HG02981 (cell line): ENCODE results near the gene TCHP.
"Not testable (repeated sequence)": the region's sequence is repeated elsewhere in the genome, so short reads cannot be mapped to it uniquely, and the experiment has no call there.

ENCODE experiments used
- ATAC-seq: cut with Tn5 transposase; IDR thresholded peaks from one replicate; pipeline ENCODE4 v1.9.1; 2021; ENCODE audit warnings: mild to moderate bottlenecking, moderate library complexity; ENCODE audit not compliant: unreplicated experiment

The TCHP gene

DNA sequence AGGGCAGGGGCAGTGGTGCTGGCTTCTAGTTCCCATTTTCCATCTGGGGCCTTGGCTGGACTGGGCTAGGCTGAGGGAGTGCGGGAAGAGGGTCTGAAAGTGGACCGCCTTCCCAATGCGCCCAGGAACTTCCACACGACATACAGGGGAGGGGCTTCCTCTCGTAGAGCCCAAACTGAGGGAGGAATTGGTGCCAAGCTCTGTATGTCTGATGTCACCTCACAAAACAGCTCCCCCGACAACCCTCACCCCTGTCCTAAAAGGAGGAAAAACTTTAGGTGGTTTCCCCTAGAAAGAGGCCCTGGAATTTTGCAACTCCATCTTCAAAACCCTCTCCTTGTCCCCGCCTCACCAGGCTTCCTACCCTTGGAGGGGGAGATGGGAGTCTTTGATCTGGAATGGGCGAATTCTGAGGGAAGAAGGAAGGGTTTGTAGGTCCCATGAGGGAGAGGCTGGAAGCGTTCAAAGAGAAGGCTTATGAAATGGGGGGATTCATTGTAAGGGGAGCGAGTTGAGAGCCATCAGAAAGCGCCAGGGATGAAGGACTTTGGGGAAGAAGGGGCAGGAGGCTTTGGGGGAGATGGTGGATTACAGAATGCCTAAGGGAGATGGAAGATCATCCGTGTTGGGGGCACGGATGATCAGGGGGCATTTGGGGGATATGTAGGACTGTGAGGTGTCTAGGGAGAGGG is 20.6 kb upstream of the TCHP start:
- no peak for ATAC-seq

DNA sequence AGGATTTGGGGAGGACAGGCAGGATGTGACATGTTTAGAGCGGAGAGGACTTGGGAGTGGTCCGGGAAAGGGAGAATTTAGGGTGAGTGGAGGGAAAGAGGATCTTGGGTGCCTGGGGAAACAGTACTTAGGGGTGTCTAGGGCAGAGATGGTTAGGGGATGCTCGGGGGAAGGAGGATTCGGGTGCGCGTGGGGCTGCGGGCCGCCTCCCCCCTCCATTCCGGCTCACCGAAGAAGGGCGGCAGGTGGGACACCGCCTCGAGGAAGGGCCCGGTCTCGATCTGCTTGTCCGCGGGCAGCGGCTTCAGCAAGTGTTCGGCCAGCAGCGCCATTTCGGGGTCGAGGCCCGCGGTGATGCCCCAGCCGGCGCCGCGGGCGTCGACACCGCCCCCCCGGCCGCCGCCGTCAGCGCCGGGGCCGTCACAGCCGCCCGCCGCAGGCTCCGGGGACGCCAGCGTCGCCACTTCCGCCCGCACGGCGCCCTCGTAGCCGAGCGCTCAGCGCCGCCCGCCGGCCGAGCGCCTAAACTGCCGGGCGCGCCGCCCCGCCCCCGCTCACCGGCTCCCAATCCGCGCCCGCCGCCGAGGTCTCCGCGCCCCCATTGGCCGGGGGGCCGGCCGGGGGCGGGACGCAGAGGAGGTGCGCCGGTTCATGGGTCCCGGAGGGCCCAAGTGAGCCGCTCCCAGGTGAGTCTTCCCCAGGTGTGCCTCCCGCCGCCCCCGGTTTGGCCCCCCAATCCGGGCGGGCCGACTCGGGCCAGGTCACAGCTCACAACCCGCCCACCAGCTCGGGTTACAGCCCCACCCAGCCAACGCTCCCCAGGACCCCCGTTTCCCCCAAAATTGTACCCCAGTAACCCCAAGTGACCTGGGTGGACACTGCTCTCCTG is 19.8 kb upstream of the TCHP start, which contains the start of gene GLTP:
TSS of gene GLTP (minus strand) at position 499 of the 889 bp plus-strand sequence. CDS start at position 332, 167 bp downstream.
- peak; percentile 91 for ATAC-seq

DNA sequence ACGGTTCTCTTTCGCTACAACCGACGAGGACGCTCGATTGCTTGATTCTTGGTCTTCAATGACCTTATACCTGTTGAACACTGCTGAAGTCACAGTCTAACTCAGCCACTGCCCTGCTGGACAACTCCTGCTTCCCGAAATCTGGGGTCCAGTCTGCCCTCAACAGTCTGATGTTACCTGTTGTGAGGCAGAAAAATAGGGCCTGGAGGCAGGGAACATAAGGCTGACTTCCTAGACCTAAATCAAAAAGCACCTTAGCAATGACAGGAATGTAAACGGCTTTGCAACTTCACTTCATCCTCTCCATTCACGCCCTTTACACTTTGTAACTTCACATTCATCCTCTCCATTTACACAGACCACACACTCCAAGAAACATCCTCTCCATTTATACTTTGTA is 19.1 kb upstream of the TCHP start:
- ATAC-seq, result no peak

DNA sequence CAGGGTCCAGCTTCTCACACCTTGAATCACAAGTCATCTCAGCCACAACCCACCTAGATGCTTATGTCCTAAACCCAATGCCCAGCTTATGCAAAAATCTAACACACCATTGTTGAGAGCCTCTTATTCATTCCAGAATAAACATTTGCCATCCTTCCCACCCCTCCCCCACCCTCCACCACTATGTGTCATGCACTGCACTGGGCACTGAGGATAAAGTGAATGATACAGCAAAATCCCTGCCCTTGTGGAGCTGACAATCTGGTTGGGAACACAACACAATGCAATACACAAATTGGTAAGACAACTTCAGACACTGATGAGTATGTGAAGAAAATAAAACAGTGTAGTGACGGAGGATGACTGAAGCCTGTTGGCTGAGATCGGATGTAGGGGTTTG is 18.3 kb upstream of the TCHP start:
- no peak for ATAC-seq

DNA sequence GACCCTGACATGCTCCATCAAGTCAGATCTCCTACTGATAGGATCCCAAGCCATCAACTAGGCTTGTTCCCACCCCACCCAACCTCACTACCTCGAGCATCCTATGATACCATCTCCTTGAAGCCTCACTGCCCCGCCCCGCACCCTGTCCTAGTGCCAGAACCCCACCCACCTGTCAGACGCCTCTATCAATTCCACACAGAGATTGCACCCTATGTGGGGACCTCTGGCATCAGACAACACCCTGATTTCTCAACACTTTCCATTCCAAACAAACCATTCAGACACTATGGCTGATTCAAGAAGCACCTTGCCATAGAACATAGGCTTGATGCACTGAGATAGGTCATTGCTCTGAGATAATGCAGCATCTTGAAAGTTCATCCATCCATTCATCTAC is 16.6 kb upstream of the TCHP start:
- ATAC-seq, result no peak

DNA sequence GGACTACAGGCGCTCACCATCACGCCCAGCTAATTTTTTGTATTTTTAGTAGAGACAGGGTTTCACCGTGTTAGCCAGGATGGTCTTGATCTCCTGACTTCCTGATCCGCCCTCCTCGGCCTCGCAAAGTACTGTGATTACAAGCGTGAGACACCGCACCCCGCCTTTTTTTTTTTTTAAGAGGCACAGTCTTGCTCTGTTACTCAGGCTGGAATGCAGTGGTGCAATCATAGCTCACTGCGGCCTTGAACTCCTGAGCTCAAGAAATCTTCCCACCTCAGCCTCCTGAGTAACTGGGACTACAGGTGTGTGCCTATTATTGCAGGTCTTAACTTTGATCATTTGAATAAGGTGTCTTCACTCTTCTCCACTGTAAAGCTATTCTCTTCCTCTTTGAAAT is 14.5 kb upstream of the TCHP start:
- no peak for ATAC-seq

DNA sequence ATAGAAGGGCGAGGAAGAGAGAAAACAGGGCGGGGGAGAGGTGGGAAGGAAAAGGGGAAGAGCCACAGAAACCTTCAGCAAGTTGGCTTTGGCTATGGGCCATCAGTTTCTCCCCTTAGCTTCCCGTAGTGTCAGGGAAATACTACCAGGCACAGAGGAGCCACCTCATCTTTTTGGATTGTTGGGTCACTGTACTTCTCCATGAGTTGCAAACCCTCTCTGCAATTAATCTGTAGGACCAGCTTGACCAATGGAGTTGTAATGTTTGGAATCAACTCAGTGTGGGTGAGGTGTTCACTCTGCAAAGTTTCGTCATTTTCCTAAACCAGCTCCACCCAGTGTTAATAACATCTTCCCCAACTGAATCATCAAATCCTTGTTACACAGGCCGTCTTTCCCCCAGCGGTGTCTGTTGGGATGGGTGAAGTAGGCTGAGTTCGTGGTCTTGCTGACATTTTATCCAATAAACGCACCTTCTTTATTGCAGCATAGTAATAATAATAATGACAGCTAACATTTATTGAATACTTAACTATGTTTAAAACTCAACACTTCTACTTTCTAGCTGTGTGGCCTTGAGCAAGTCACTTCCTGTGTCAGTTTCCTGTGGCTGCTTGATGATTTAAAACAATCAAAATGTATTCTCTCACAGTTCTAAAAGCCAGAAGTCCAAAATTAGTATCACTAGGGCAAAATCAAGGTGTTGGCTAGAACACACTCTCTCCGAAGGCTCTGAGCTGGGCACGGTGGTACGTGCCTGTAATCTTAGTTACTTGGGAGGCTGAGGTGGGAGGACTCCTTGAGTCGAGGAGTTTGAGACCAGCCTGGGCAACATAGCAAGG is 11.7 kb upstream of the TCHP start:
- no peak for ATAC-seq

DNA sequence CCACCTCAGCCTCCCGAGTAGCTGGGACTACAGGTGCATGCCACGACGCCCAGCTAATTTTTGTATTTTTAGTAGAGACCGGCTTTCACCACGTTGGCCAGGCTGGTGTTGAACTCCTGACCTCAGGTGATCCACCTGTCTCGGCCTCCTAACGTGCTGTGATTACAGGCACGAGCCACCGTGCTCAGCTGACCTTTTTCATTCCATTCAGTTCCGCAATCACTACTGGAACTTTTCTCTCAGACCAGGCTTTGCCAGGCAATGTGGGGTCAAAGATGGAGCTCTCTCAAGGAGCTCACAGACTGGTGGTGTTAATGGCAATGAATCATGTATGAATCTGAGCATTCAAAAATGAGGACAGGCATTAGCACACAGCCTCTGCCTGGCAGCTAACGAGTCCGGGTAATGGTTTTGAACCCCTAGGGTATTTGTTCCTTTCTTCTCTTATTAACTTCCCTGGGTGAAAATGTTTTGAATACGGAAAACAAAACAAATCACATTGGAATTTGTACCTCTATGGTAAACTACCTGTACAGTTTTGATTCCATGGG is 9.4 kb upstream of the TCHP start:
- ATAC-seq, result no peak

DNA sequence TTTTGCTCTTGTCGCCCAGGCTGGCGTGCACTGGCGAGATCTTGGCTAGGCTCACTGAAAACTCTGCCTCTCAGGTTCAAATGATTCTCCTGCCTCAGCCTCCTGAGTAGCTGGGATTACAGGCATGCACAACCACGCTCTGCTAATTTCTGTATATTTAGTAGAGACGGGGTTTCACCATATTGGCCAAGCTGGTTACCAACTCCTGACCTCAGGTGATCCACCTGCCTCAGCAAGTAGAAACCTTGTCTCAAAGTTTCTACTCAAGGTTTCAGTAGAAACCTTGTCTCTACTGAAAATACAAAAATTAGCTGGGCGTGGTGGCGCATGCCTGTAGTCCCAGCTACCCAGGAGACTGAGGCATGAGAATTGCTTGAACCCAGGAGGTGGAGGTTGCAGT is 8.3 kb upstream of the TCHP start:
- not testable (repeated sequence) for ATAC-seq

DNA sequence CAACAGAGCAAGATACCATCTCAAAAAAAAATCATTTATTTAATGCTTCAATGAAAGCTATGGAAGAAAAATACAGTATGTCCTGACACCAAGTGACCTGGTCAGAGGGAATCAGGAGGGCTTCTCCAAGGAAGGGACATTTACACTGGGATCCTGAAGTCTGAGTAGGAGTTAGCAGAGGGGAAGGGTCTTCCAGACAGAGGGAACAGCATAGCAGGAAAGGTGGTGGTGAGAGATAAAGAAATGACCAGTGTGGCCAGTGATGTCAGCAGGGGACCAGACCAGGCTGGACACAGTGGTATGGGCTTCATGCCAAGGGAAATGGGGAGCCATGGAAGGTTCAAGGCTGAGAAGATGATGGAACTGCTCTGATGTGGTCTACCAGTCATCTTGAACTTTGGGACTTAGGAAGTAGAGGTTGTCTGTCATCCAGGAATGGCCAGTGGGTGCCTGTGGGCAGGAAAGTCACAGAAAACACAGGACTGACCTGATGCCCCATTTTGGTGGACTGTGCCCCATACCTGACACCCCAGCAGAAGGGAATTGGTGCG is 7.8 kb upstream of the TCHP start:
- no peak for ATAC-seq

DNA sequence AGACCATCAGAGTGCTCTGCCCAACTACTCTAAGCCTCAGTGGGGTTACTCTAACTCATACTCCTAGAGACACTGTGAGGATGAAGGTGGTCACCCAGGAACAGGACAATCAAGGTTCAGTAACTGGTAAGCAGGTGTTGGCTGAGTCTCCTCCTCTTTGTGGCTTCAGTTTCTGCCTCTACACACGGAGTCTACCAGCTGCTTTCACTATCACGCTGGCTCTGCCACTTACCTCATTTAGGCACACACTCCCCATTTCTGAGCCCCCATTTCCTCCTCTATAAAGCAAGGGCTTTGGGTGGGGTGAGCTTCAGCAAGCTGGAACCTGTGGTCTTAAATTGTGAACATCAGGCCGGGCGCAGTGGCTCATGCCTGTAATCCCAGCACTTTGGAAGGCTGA is 7.3 kb upstream of the TCHP start:
- ATAC-seq, result peak; percentile 81

DNA sequence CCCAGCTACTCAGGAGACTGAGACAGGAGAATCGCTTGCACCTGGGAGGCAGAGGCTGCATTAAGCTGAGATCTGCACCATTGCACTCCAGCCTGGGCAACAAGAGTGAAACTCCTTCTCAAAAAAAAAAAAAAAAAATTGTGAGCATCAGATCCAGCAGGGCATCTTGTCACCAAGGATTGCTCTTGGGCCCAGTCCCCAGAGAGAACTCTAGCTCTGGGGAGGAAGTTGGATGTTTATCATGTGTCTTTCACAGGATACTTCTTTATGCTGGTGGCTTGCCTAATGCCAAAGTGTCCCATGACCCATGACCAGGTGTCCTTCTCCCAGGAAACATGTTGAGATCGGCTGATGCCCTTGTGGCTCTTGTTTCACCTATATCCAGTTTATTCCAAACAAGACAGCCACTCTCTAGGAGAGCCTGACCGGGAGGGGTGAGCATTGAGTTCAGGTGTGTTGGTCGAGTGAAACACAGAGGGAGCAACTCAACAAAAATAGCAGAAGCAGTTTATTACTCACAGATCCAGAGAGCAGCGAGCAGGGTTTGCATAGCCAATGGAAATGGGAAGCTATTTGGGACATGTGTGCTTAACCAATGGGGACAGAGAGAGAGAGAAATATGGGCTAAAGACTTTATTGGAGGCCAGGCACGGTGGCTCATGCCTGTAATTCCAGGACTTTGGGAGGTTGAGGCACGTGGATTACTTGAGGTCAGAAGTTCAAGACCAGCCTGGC is 6.6 kb upstream of the TCHP start:
- ATAC-seq, result no peak

DNA sequence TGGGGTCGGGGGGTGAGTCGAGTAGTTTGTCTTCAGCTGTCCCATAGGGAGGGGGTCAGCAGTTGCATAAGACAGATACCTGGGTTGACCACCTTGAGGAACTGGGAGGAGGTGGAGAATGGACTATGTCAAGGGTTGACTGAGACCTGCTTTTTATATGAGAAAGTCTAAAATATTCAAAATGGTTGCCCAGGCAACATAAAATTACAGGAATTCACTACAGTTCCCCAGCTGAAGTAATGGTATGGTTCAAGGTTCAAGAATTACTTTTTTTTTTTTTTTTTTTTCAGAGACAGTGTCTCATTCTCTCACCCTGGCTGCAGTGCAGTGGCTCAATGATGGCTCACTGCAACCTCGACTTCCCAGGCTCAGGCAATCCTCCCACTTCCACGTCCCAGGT is 5.1 kb upstream of the TCHP start:
- no peak for ATAC-seq

DNA sequence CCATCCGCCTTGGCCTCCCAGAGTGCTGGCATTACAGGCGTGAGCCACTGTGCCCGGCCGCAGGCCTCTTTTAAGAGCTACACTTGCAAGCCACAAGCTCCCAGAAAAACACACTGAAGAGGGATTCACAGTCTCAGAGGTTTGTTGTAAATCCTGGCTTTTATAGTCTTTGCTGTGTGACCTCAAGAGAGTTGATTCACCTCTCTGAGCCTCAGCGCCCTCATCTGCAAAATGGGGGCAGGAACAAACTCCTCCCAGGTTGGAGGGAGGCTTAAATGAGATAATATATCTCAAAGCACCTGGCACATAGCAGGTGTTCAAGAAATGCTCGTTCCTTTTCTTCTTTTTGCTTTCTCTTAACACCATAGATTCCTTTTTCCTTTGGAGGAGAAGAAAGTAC is 3.9 kb upstream of the TCHP start:
- ATAC-seq, result no peak

DNA sequence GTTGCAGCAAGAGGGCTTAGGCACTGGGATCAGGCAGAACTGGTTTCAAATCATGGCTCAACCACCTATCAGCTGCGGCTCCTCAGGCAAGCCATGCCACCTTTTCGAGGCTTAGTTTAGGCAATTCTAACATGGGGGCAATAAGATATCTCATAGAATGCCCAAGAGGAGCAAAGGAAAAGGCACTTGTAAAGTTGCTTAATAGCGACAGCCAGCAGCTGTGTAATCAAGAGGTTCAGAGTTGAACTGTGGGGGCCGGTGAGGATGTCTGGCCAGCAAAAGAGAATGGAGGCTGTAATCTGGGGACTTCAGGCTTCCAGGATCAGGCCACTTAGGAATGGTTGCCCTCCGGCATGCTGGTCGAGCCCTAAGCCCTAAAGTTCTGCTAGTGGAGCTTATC is 3.0 kb upstream of the TCHP start:
- no peak for ATAC-seq

DNA sequence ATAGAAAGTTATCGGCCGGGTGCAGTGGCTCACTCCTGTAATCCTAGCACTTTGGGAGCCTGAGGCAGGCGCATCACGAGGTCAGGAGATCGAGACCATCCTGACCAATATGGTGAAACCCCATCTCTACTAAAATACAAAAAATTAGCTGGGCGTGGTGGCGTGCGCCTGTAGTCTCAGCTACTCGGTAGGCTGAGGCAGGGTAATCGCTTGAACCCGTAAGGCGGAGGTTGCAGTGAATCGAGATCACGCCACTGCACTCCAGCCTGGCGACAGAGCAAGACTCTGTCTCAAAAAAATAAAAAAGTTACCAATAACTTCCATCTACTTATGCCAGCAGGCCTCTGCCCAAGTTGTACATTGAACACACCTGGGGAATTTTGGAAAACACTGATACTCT is 729 bp upstream of the TCHP start:
- ATAC-seq, result not testable (repeated sequence)

DNA sequence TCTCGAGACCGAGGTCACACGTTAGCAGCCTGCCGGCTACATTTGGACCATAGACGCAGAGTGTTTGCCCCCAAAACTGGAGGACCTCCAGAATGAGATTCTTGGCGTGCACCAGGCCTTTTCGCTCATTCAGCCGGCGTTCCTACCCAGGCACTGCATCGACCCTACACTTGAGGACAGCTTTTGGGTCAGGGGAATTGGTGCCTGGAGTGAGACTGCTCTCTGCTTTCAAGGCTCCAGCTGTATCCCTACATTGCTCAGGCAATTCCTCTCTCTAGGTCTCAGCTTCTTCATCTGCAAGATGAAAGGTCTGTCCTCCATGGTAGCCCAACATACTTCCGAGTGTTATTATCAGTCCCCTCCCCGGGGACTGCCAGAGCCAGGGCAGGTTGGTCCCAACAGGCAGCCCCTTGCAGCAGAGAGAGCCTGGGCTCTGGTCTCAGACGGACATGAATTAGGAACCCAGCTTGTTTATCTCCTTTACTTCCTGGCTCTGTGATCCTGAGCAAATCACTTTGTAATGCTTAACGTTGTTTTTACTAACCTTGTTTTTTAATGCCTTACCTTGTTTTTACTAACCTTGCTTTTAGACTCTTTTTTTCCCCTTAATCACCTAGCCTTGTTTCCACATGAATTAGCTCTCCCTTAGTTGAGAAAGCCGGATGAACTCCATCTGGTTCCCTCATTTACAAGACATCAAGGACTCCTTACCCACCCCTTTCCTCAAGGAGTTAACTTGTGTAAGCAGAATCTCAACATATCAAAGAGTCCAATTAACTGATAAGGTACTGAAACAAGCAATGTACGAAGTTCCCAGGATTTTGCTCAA is 892 bp downstream of the TCHP start:
- ATAC-seq, result peak; percentile 11

DNA sequence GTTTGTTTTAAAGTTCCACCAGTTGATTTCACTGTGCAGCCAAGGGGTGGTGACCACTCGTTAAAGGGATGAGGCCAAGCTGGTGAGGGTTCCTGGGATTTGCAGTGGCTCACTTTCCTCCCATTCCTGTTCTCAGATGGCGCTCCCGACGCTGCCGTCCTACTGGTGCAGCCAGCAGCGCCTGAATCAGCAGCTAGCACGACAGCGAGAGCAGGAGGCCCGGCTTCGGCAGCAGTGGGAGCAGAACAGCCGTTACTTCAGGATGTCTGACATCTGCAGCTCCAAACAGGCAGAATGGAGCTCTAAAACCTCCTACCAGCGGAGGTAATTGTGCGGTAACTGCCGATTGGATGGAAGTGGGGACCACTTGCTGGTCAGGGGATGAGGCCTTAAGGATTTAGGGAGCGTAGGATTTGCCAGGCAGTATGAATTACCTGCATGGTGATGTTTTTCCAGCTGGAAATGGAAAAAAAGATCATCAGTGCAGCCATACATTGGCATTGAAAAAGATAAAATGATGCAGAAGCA is 2.9 kb downstream of the TCHP start:
- ATAC-seq, result no peak

DNA sequence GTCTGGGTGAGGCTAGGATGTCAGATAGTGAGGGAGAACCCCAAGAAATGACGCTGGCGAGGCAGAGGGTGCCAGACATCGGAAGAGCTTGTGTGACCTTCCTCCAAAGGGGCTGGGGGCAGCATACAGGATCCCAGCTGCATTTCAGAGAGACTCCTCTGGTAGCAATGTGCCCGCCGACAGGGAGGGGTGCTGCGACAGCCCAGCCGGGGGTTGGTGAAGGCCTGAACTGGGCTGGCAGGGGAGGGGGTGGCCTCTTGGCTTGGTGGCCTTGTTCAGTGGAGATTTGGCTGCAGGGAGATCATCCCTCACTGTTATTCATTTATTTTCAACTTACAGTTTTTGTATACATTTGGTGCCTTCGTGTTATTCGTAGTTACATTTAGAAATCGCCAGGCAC is 5.2 kb downstream of the TCHP start:
- no peak for ATAC-seq
